PC-9 (cell line): Measurements from ENCODE around the gene LILRB3. TPM values are rescaled to one million over a fixed set of nuclear protein-coding genes. Genes with fewer than 3 reads are reported as not detected.
"Not testable (repeated sequence)": the region's sequence is repeated elsewhere in the genome, so short reads cannot be mapped to it uniquely, and the experiment has no call there.

ENCODE experiments used
- Bru-seq: library from RNA; stranded (reverse); fragments of 400-500 nt; gene quantifications from one replicate; lab custom pipeline; 2021; lab: Mats Ljungman, UMichigan
- BruChase-seq, 2 experiments: library from RNA; stranded (reverse); fragments of 400-500 nt; gene quantifications; one replicate each; lab custom pipeline; 2021; lab: Mats Ljungman, UMichigan
- BruUV-seq: library from RNA; stranded (reverse); fragments of 400-500 nt; replicated peaks from 2 replicates; lab custom pipeline; 2021; lab: Mats Ljungman, UMichigan
- CTCF ChIA-PET: fragments of 300-600 bp; sonication (Branson Sonifier 250); formaldehyde crosslinking; loops from one replicate; lab custom pipeline; 2022; ENCODE audit warnings: antibody characterized with exemption; lab: Charles Lee
- POLR2A ChIA-PET: fragments of 300-600 bp; sonication (Branson Sonifier 250); formaldehyde crosslinking; loops from one replicate; lab custom pipeline; 2022; ENCODE audit warnings: antibody characterized with exemption; ENCODE audit not compliant: unreplicated experiment; lab: Charles Lee
- DNase-seq, 2 experiments: peaks; one replicate each; pipeline versions ENCODE4 v3.0.0 to v3.0.0-alpha.2; 2015 to 2022; ENCODE audit warnings: mixed read lengths in 1 of 2
- H2AFZ ChIP-seq: fragments of 200-600 bp; sonication (generic); 2 replicates; pipeline ENCODE4 v1.8.1; 2017; ENCODE audit warnings: antibody characterized with exemption
- H3F3A ChIP-seq: fragments of 200-600 bp; sonication (generic); 2 replicates; pipeline ENCODE4 v1.8.1; 2017; ENCODE audit warnings: antibody characterized with exemption, mild to moderate bottlenecking, low read depth; ENCODE audit not compliant: insufficient read depth
- H3K27ac ChIP-seq: fragments of 200-600 bp; sonication (generic); 2 replicates; pipeline ENCODE4 v1.6.1; 2016; ENCODE audit warnings: mixed run types
- H3K27me3 ChIP-seq: fragments of 200-600 bp; sonication (generic); 2 replicates; pipeline ENCODE4 v1.6.1; 2016; ENCODE audit warnings: low read depth, mixed run types; ENCODE audit not compliant: insufficient read depth
- H3K36me3 ChIP-seq: fragments of 200-600 bp; sonication (generic); 2 replicates; pipeline ENCODE4 v1.6.1; 2016; ENCODE audit warnings: low read depth, mixed run types
- H3K4me1 ChIP-seq: fragments of 200-600 bp; sonication (generic); replicated peaks from 2 replicates; pipeline ENCODE4 v1.6.1; 2016; ENCODE audit warnings: mixed run types; ENCODE audit not compliant: insufficient read depth
- H3K4me2 ChIP-seq: fragments of 200-600 bp; sonication (generic); 2 replicates; pipeline ENCODE4 v1.6.1; 2017; ENCODE audit warnings: mixed run types
- H3K4me3 ChIP-seq: fragments of 200-600 bp; sonication (generic); 2 replicates; pipeline ENCODE4 v1.6.1; 2016; ENCODE audit warnings: mixed run types
- H3K79me2 ChIP-seq: fragments of 200-600 bp; sonication (generic); 2 replicates; pipeline ENCODE4 v1.6.1; 2017; ENCODE audit warnings: low read depth, mixed run types
- H3K9me2 ChIP-seq: fragments of 200-600 bp; sonication (generic); 2 replicates; pipeline ENCODE4 v1.8.1; 2017; ENCODE audit warnings: mild to moderate bottlenecking; ENCODE audit not compliant: insufficient read depth
- H3K9me3 ChIP-seq: fragments of 200-600 bp; sonication (generic); 2 replicates; pipeline ENCODE4 v1.8.1; 2016; ENCODE audit warnings: low read depth; ENCODE audit not compliant: insufficient read depth
- H4K20me1 ChIP-seq: fragments of 200-600 bp; sonication (generic); 2 replicates; pipeline ENCODE4 v1.8.1; 2017; ENCODE audit not compliant: insufficient read depth
- EZH2 ChIP-seq: fragments of 200-600 bp; sonication (generic); IDR thresholded peaks from 2 replicates; pipeline ENCODE4 v1.8.0; 2017; ENCODE audit warnings: antibody characterized with exemption, low read depth
- intact Hi-C: fragments of 100-400 bp; cut with micrococcal nuclease; formaldehyde crosslinking; loops from one replicate; pipeline ENCODE4 v1.10.0; 2022; ENCODE audit not compliant: unreplicated experiment
- long read RNA-seq: library from polyadenylated mRNA; stranded (forward); transcript quantifications from one replicate; pipeline ENCODE4 v2.0.0, GENCODE V29; 2022
- total RNA-seq: library from RNA; stranded (reverse); gene quantifications from 2 replicates; pipeline ENCODE4 v1.2.3, GENCODE V29; 2021
- TF ChIP-seq, protein P1 (sequence below): fragments of 200-600 bp; sonication (generic); conservative IDR thresholded peaks from 2 replicates; pipeline ENCODE4 v1.6.1; 2017; ENCODE audit warnings: mixed run types, antibody characterized with exemption, mild to moderate bottlenecking, moderate library complexity

LILRB3 gene
- total RNA-seq (not detected in 2 replicates), Bru-seq, nascent RNA (not detected), BruChase-seq, experiment 1, labeled RNA remaining after a 2-hour chase (not detected), BruChase-seq, experiment 2, labeled RNA remaining after a 6-hour chase (not detected)
- long read RNA-seq, result 0 reads

GRCh38 chr19:54222474-54223276 is at the start of gene LILRB3:
Gene LILRB3 (minus strand): TSS chr19:54223007. CDS start chr19:54222976, 31 bp downstream.
- H3K27ac ChIP-seq, DNase-seq, H3K79me2 ChIP-seq, BruUV-seq, H3F3A ChIP-seq, intact Hi-C loops, H3K9me3 ChIP-seq, H3K4me1 ChIP-seq, H3K4me2 ChIP-seq, H3K4me3 ChIP-seq, H4K20me1 ChIP-seq, CTCF ChIA-PET, H3K36me3 ChIP-seq, H3K9me2 ChIP-seq, H2AFZ ChIP-seq: not testable (repeated sequence)
- H3K27me3 ChIP-seq, result peaks cover 34% of the 10 kb centered on the region
- POLR2A ChIA-PET, result interaction anchor here (0.6 kb wide), 1 partner anchor 35 kb away, joined by 3 read pairs; no protein-coding TSS in a partner anchor

GRCh38 chr19:54272181-54272580 is 49.4 kb upstream of the LILRB3 start:
- CTCF ChIA-PET, POLR2A ChIA-PET, DNase-seq, H3K4me3 ChIP-seq, H3K4me1 ChIP-seq, H3K79me2 ChIP-seq, H3K36me3 ChIP-seq, H4K20me1 ChIP-seq, H3K9me2 ChIP-seq, BruUV-seq, intact Hi-C loops, H2AFZ ChIP-seq, H3F3A ChIP-seq, H3K9me3 ChIP-seq, H3K4me2 ChIP-seq, H3K27ac ChIP-seq: not testable (repeated sequence)
- H3K27me3 ChIP-seq, result peaks cover 95% of the 10 kb centered on the region

DNA sequence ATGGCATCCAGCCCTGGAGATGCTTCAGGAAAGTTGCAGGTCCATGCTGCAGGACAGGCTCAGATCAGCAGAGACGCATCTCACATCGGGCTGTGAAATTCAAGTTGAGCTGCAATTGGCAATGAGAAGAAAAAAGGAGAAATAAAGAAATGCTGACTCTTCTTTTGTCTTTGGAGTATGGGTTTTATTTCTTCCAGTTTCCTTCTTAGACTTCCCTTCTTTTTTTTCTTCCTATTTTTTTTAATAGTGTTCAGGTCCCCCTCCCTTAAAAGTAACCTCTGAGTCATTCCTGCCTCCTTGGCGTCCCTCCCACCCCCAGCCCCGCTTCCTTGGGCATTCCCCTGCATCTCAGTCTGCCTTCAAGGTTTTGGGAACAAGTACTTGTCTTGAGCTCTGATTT is 48.8 kb upstream of the LILRB3 start:
- H3K27ac ChIP-seq, intact Hi-C loops, H3F3A ChIP-seq, H3K4me3 ChIP-seq, BruUV-seq, H2AFZ ChIP-seq, H3K79me2 ChIP-seq, H3K4me1 ChIP-seq, POLR2A ChIA-PET, DNase-seq, H3K4me2 ChIP-seq, CTCF ChIA-PET, H3K9me3 ChIP-seq, H3K36me3 ChIP-seq, H3K9me2 ChIP-seq, H4K20me1 ChIP-seq: not testable (repeated sequence)
- peaks cover 93% of the 10 kb centered on the region for H3K27me3 ChIP-seq

- Histone ChIP-seq H3K9me3 (no peaks in the 10 kb centered on the region), H3K27ac (no peak overlapping the region), H3K79me2 (no peaks in the 10 kb centered on the region), H3K4me3 (no peak overlapping the region), H3F3A (no peaks in the 10 kb centered on the region), H3K36me3 (no peaks in the 10 kb centered on the region), H3K4me2 (no peak overlapping the region), H3K27me3 (peaks cover 91% of the 10 kb centered on the region), H3K9me2 (no peaks in the 10 kb centered on the region), H2AFZ (no peak overlapping the region), H4K20me1 (no peaks in the 10 kb centered on the region), H3K4me1 (no peaks in the 10 kb centered on the region)
- POLR2A ChIA-PET, result no interaction called here
- TF ChIP-seq, protein P1, sequence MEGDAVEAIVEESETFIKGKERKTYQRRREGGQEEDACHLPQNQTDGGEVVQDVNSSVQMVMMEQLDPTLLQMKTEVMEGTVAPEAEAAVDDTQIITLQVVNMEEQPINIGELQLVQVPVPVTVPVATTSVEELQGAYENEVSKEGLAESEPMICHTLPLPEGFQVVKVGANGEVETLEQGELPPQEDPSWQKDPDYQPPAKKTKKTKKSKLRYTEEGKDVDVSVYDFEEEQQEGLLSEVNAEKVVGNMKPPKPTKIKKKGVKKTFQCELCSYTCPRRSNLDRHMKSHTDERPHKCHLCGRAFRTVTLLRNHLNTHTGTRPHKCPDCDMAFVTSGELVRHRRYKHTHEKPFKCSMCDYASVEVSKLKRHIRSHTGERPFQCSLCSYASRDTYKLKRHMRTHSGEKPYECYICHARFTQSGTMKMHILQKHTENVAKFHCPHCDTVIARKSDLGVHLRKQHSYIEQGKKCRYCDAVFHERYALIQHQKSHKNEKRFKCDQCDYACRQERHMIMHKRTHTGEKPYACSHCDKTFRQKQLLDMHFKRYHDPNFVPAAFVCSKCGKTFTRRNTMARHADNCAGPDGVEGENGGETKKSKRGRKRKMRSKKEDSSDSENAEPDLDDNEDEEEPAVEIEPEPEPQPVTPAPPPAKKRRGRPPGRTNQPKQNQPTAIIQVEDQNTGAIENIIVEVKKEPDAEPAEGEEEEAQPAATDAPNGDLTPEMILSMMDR, result no peak
- no peak for TF ChIP-seq EZH2
- BruUV-seq, result no TSS peak
- CTCF ChIA-PET, result no interaction called here
- intact Hi-C loops, result no loop called here
- no peak for DNase-seq
Observed at GRCh38 chr19:54271106-54271505, 48.3 kb upstream of the LILRB3 start.
